HCT116 (cell line): ENCODE data around the gene MDM2. TPM values are rescaled to one million over a fixed set of nuclear protein-coding genes. Genes with fewer than 3 reads are reported as not detected.

Source experiments
- ATAC-seq: fragments of 200-7000 bp; cut with Tn5 transposase; 2 replicates; pipeline ENCODE4 v1.9.1; 2020; ENCODE audit warnings: mild to moderate bottlenecking, moderate library complexity
- BruUV-seq: library from RNA; stranded (reverse); fragments of 400-500 nt; replicated peaks from 2 replicates; lab custom pipeline; 2021; lab: Mats Ljungman, UMichigan
- CTCF ChIA-PET: fragments of 300-600 bp; sonication (Branson Sonifier 250); formaldehyde crosslinking; loops from one replicate; lab custom pipeline; 2021; ENCODE audit warnings: antibody characterized with exemption; lab: Charles Lee
- POLR2A ChIA-PET: fragments of 300-600, 350-600 bp; sonication (Branson Sonifier 250); formaldehyde crosslinking; loops from one replicate; lab custom pipeline; 2021; ENCODE audit warnings: antibody characterized with exemption; lab: Charles Lee
- RAD21 ChIA-PET, 2 experiments: fragments of 300-600 bp; sonication (Branson Sonifier 250); formaldehyde crosslinking; loops; one replicate each; lab custom pipeline; 2023; ENCODE audit warnings: low total read pairs in 2 of 2; ENCODE audit not compliant: uncharacterized antibody in 2 of 2, unreplicated experiment in 2 of 2, low non-redundant PET in 1 of 2; lab: Charles Lee
- DNase-seq: peaks from one replicate; pipeline ENCODE4 v3.0.0-alpha.2; 2010; ENCODE audit warnings: low read depth, low spot score
- H2AFZ ChIP-seq: fragments of 200-600 bp; shearing (Covaris generic), sonication (generic); 2 replicates; pipeline ENCODE4 v1.6.1; 2017; ENCODE audit warnings: low read depth, mixed run types, mixed read lengths, antibody characterized with exemption, low read length; ENCODE audit not compliant: poor library complexity, severe bottlenecking
- H3K27ac ChIP-seq: 2 replicates; pipeline ENCODE4 v1.5.1; 2012; ENCODE audit warnings: low read depth, low read length
- H3K27me3 ChIP-seq: fragments of 200-600 bp; sonication (generic); 2 replicates; pipeline ENCODE4 v1.6.1; 2016; ENCODE audit warnings: mixed run types, low read length, mixed read lengths; ENCODE audit not compliant: insufficient read depth
- H3K36me3 ChIP-seq, 2 experiments: fragments of 200-500 bp in 1 of 2; fragments of 200-600 bp in 1 of 2; sonication (Bioruptor generic) in 1 of 2; sonication (generic) in 1 of 2; 2 replicates each; pipeline versions ENCODE4 v1.5.1 to v1.6.1; 2014 to 2016; ENCODE audit warnings: low read length in 2 of 2, inconsistent platforms in 1 of 2, mixed read lengths in 1 of 2, mixed run types in 1 of 2; ENCODE audit not compliant: insufficient read depth in 2 of 2, control insufficient read depth in 1 of 2
- H3K4me1 ChIP-seq, 2 experiments: fragments of 200-600 bp in 1 of 2; sonication (generic) in 1 of 2; 2 replicates each; pipeline versions ENCODE4 v1.5.1 to v1.6.1; 2012 to 2017; ENCODE audit warnings: low read length in 2 of 2, inconsistent platforms in 1 of 2, mild to moderate bottlenecking in 1 of 2, mixed read lengths in 1 of 2, mixed run types in 1 of 2, moderate library complexity in 1 of 2; ENCODE audit not compliant: insufficient read depth in 2 of 2, control insufficient read depth in 1 of 2
- H3K4me2 ChIP-seq: fragments of 200-600 bp; sonication (generic); 2 replicates; pipeline ENCODE4 v1.6.1; 2017; ENCODE audit warnings: mixed run types, low read length, mixed read lengths
- H3K4me3 ChIP-seq, 2 experiments: fragments of 200-600 bp in 1 of 2; sonication (generic) in 1 of 2; replicated peaks in 1 of 2; 2 replicates each; pipeline ENCODE4 v1.5.1; 2011 to 2016; ENCODE audit warnings: low read length in 2 of 2, control low read depth in 1 of 2, low read depth in 1 of 2, mild to moderate bottlenecking in 1 of 2, mixed read lengths in 1 of 2, mixed run types in 1 of 2
- H3K79me2 ChIP-seq: fragments of 200-600 bp; sonication (generic); 2 replicates; pipeline ENCODE4 v1.6.1; 2017; ENCODE audit warnings: mild to moderate bottlenecking, mixed run types, low read length, moderate library complexity, mixed read lengths; ENCODE audit not compliant: insufficient read depth
- H3K9ac ChIP-seq: fragments of 200-600 bp; sonication (generic); 2 replicates; pipeline ENCODE4 v1.6.1; 2016; ENCODE audit warnings: low read length, mixed read lengths
- H3K9me2 ChIP-seq: fragments of 200-600 bp; sonication (generic), shearing (Covaris generic); 2 replicates; pipeline ENCODE4 v1.6.1; 2017; ENCODE audit warnings: mixed run types, mild to moderate bottlenecking, moderate library complexity; ENCODE audit not compliant: insufficient read depth
- H3K9me3 ChIP-seq, 2 experiments: fragments of 200-500 bp in 1 of 2; fragments of 200-600 bp in 1 of 2; sonication (Bioruptor generic) in 1 of 2; sonication (generic) in 1 of 2; 2 replicates each; pipeline ENCODE4 v1.6.1; 2014 to 2017; ENCODE audit warnings: low read length in 2 of 2, mixed read lengths in 2 of 2, inconsistent platforms in 1 of 2, low read depth in 1 of 2, mild to moderate bottlenecking in 1 of 2, mixed run types in 1 of 2, moderate library complexity in 1 of 2; ENCODE audit not compliant: control insufficient read depth in 1 of 2, insufficient read depth in 1 of 2
- H4K20me1 ChIP-seq: fragments of 200-600 bp; sonication (generic), shearing (Covaris generic); 2 replicates; pipeline ENCODE4 v1.6.1; 2017; ENCODE audit warnings: mixed run types, mild to moderate bottlenecking, moderate library complexity; ENCODE audit not compliant: insufficient read depth
- CBX3 ChIP-seq: IDR thresholded peaks from 2 replicates; pipeline ENCODE4 v1.6.1; 2012; ENCODE audit warnings: low read depth
- CEBPB ChIP-seq: IDR thresholded peaks from 2 replicates; pipeline ENCODE4 v1.6.1; 2012; ENCODE audit warnings: low read depth
- ELF1 ChIP-seq: IDR thresholded peaks from 2 replicates; pipeline ENCODE4 v1.6.1; 2012; ENCODE audit warnings: low read depth, borderline replicate concordance
- EZH2 ChIP-seq: fragments of 200-600 bp; sonication (generic); IDR thresholded peaks from 2 replicates; pipeline ENCODE4 v1.6.1; 2017; ENCODE audit warnings: antibody characterized with exemption, mixed run types
- EZH2phosphoT487 ChIP-seq: fragments of 200-600 bp; IDR thresholded peaks from 2 replicates; pipeline ENCODE4 v1.6.1; 2018; ENCODE audit warnings: antibody characterized with exemption, borderline replicate concordance
- FOSL1 ChIP-seq: IDR thresholded peaks from 2 replicates; pipeline ENCODE4 v1.6.1; 2012; ENCODE audit warnings: low read depth
- JUND ChIP-seq: IDR thresholded peaks from 2 replicates; pipeline ENCODE4 v1.6.1; 2012
- POLR2A ChIP-seq: IDR thresholded peaks from 2 replicates; pipeline ENCODE4 v1.7.0; 2011; ENCODE audit warnings: borderline replicate concordance; ENCODE audit not compliant: insufficient read depth, insufficient read length; ENCODE audit errors: extremely low read depth
- RAD21 ChIP-seq: IDR thresholded peaks from 2 replicates; pipeline ENCODE4 v1.6.1; 2012; ENCODE audit warnings: low read depth, mild to moderate bottlenecking
- SIN3A ChIP-seq: IDR thresholded peaks from 2 replicates; pipeline ENCODE4 v1.6.1; 2012; ENCODE audit warnings: low read depth
- SP1 ChIP-seq: IDR thresholded peaks from 2 replicates; pipeline ENCODE4 v1.6.1; 2012; ENCODE audit warnings: low read depth
- YY1 ChIP-seq: IDR thresholded peaks from 2 replicates; pipeline ENCODE4 v1.6.1; 2011; ENCODE audit warnings: low read length, low read depth, moderate library complexity, mild to moderate bottlenecking; ENCODE audit not compliant: insufficient replicate concordance; ENCODE audit errors: extremely low read depth
- ZFX ChIP-seq: fragments of 450-650 bp; IDR thresholded peaks from 2 replicates; pipeline ENCODE4 v1.6.1; 2017
- ZNF274 ChIP-seq: fragments of 200-500 bp; sonication (Bioruptor generic); IDR thresholded peaks from 2 replicates; pipeline ENCODE4 v1.6.1; 2014; ENCODE audit warnings: mild to moderate bottlenecking, low read depth, low read length, inconsistent platforms
- intact Hi-C: fragments of 100-400 bp; cut with micrococcal nuclease; formaldehyde crosslinking; loops from 2 replicates; pipeline ENCODE4 v1.10.0; 2022
- total RNA-seq: library from RNA; stranded (reverse); gene quantifications from one replicate; pipeline ENCODE4 v1.2.1, GENCODE V29; 2021; ENCODE audit not compliant: unreplicated experiment
- TF ChIP-seq, protein P1 (sequence below): IDR thresholded peaks from 2 replicates; pipeline ENCODE4 v1.6.1; 2012; ENCODE audit warnings: low read depth
- TF ChIP-seq, protein P2 (sequence below): IDR thresholded peaks from 2 replicates; pipeline ENCODE4 v1.6.1; 2012
- TF ChIP-seq, protein P3 (sequence below): IDR thresholded peaks from 2 replicates; pipeline ENCODE4 v1.6.1; 2012
- TF ChIP-seq, protein P4 (sequence below), 3 experiments: fragments of 200-600 bp in 1 of 3; sonication (generic) in 1 of 3; IDR thresholded peaks in 2 of 3; conservative IDR thresholded peaks in 1 of 3; 2 replicates each; pipeline ENCODE4 v1.5.1; 2012 to 2017; ENCODE audit warnings: low read depth in 2 of 3, low read length in 2 of 3, antibody characterized with exemption in 1 of 3, borderline replicate concordance in 1 of 3, control low read depth in 1 of 3, mild to moderate bottlenecking in 1 of 3, mixed read lengths in 1 of 3, mixed run types in 1 of 3, moderate library complexity in 1 of 3; ENCODE audit not compliant: insufficient read depth in 1 of 3

Gene MDM2
- total RNA-seq, 1 experiment from 2014 or later, result 170 TPM

DNA sequence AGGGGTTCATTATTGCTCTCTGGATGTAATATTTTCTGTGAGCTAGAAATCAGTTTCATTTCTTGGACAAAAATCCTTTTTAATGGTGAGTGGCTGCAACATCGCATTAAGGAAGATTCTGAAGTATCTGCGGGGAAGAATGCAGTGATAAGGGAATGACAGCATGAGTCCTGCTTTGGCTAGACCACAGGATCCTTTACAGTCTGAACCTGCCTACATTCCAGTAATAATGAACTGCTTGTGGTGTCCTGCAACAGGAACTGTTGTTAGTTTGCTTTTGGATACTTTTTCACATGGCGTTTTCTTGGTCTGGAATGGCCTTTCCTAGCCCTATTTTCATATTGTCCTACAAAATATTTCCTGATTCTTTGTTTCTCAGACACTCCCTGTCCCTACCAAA is 15.7 kb downstream of the MDM2 start:
- TF ChIP-seq ZFX, result no peak
- TF ChIP-seq, protein P1, sequence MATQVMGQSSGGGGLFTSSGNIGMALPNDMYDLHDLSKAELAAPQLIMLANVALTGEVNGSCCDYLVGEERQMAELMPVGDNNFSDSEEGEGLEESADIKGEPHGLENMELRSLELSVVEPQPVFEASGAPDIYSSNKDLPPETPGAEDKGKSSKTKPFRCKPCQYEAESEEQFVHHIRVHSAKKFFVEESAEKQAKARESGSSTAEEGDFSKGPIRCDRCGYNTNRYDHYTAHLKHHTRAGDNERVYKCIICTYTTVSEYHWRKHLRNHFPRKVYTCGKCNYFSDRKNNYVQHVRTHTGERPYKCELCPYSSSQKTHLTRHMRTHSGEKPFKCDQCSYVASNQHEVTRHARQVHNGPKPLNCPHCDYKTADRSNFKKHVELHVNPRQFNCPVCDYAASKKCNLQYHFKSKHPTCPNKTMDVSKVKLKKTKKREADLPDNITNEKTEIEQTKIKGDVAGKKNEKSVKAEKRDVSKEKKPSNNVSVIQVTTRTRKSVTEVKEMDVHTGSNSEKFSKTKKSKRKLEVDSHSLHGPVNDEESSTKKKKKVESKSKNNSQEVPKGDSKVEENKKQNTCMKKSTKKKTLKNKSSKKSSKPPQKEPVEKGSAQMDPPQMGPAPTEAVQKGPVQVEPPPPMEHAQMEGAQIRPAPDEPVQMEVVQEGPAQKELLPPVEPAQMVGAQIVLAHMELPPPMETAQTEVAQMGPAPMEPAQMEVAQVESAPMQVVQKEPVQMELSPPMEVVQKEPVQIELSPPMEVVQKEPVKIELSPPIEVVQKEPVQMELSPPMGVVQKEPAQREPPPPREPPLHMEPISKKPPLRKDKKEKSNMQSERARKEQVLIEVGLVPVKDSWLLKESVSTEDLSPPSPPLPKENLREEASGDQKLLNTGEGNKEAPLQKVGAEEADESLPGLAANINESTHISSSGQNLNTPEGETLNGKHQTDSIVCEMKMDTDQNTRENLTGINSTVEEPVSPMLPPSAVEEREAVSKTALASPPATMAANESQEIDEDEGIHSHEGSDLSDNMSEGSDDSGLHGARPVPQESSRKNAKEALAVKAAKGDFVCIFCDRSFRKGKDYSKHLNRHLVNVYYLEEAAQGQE, result no peak
- no peak overlapping the region for H3K27ac ChIP-seq
- H4K20me1 ChIP-seq, result peaks cover 9% of the 10 kb centered on the region; the same call in 1 of the 2 replicates
- H3K4me2 ChIP-seq, result no peak overlapping the region
- no peaks in the 10 kb centered on the region for H3K9me2 ChIP-seq
- CTCF ChIA-PET, result no interaction called here
- peaks cover 80% of the 10 kb centered on the region for H3K79me2 ChIP-seq
- ATAC-seq (no peak), DNase-seq (no peak)
- RAD21 ChIA-PET, result no interaction called here
- H3K9ac ChIP-seq, result no peak overlapping the region
- H3K27me3 ChIP-seq, result no peaks in the 10 kb centered on the region
- H3K4me1 ChIP-seq, result no peaks in the 10 kb centered on the region
- H3K9me3 ChIP-seq, result no peaks in the 10 kb centered on the region
- H3K36me3 ChIP-seq, result peaks cover 58 to 76% of the 10 kb centered on the region in 2 experiments
- BruUV-seq, result no TSS peak
- intact Hi-C loops, result no loop called here
- no peak overlapping the region for H3K4me3 ChIP-seq
- no peak overlapping the region for H2AFZ ChIP-seq
- POLR2A ChIA-PET, result no interaction called here

DNA sequence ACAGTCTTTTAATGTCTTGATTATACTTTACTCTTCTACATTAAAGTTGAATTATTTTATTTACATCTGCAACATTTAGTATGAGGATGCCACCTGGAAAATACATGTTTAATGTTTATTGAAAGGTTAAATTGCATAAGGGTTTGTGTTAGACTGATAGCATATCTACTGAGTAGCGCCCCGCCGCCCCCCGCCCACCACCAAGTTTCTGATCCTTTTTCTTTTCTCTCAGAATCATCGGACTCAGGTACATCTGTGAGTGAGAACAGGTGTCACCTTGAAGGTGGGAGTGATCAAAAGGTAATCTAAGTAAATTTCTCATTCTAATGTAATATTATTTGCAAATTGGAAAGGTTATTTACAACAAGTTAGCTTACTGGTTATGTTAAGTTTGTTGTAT is 16.2 kb downstream of the MDM2 start:
- intact Hi-C loops, result no loop called here
- Histone ChIP-seq H3K9ac (no peak overlapping the region), H3K9me3 (no peaks in the 10 kb centered on the region), H3K4me3 (no peak overlapping the region), H2AFZ (no peak overlapping the region), H3K79me2 (peaks cover 80% of the 10 kb centered on the region), H3K36me3 (peaks cover 61 to 76% of the 10 kb centered on the region in 2 experiments), H3K27me3 (no peaks in the 10 kb centered on the region), H4K20me1 (peaks cover 9% of the 10 kb centered on the region; the same call in 1 of the 2 replicates), H3K27ac (no peak overlapping the region), H3K4me1 (no peaks in the 10 kb centered on the region), H3K4me2 (no peak overlapping the region), H3K9me2 (no peaks in the 10 kb centered on the region)
- no TSS peak for BruUV-seq
- ATAC-seq (no peak), DNase-seq (no peak)
- ChIA-PET POLR2A (no interaction called here), RAD21 (no interaction called here), CTCF (no interaction called here)
- TF ChIP-seq JUND (no peak), SP1 (no peak), CEBPB (no peak), ELF1 (no peak), CBX3 (no peak), EZH2 (no peak), FOSL1 (no peak), EZH2phosphoT487 (no peak), RAD21 (no peak), SIN3A (no peak), YY1 (no peak), ZNF274 (no peak), POLR2A (no peak), ZFX (no peak)
- TF ChIP-seq, protein P2, sequence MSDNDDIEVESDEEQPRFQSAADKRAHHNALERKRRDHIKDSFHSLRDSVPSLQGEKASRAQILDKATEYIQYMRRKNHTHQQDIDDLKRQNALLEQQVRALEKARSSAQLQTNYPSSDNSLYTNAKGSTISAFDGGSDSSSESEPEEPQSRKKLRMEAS, result no peak
- TF ChIP-seq, protein P3, sequence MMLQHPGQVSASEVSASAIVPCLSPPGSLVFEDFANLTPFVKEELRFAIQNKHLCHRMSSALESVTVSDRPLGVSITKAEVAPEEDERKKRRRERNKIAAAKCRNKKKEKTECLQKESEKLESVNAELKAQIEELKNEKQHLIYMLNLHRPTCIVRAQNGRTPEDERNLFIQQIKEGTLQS, result no peak
- TF ChIP-seq, protein P4, sequence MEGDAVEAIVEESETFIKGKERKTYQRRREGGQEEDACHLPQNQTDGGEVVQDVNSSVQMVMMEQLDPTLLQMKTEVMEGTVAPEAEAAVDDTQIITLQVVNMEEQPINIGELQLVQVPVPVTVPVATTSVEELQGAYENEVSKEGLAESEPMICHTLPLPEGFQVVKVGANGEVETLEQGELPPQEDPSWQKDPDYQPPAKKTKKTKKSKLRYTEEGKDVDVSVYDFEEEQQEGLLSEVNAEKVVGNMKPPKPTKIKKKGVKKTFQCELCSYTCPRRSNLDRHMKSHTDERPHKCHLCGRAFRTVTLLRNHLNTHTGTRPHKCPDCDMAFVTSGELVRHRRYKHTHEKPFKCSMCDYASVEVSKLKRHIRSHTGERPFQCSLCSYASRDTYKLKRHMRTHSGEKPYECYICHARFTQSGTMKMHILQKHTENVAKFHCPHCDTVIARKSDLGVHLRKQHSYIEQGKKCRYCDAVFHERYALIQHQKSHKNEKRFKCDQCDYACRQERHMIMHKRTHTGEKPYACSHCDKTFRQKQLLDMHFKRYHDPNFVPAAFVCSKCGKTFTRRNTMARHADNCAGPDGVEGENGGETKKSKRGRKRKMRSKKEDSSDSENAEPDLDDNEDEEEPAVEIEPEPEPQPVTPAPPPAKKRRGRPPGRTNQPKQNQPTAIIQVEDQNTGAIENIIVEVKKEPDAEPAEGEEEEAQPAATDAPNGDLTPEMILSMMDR (IDR thresholded peaks at IDR 0.05 in 2 of 3, conservative IDR thresholded peaks at IDR 0.05 in 1 of 3; ENCODE audit: borderline replicate concordance in 1 of 3, insufficient read depth in 1 of 3, low read depth in 2 of 3, low read length in 2 of 3), result no peak
